H1 (cell line): ENCODE data around the gene RNF41. TPM values are rescaled to one million over a fixed set of nuclear protein-coding genes. Genes with fewer than 3 reads are reported as not detected.

Experiments used
- CHD7 ChIP-seq: fragments of 300-600 bp; sonication (generic); IDR thresholded peaks from 2 replicates; pipeline ENCODE4 v1.7.1; 2012; ENCODE audit warnings: low read length, moderate library complexity, mild to moderate bottlenecking, inconsistent platforms; ENCODE audit not compliant: insufficient replicate concordance
- HDAC2 ChIP-seq, 2 experiments: fragments of 300-600 bp in 1 of 2; sonication (generic) in 1 of 2; IDR thresholded peaks; 2 replicates each; pipeline ENCODE4 v1.6.1; 2011 to 2012; ENCODE audit warnings: low read depth in 2 of 2, low read length in 2 of 2, mild to moderate bottlenecking in 2 of 2, moderate library complexity in 2 of 2, borderline replicate concordance in 1 of 2, inconsistent platforms in 1 of 2
- HDAC6 ChIP-seq: IDR thresholded peaks from one replicate; pipeline ENCODE4 v1.7.1; 2012; ENCODE audit warnings: low read depth, mild to moderate bottlenecking, inconsistent platforms, low read length, moderate library complexity
- PHF8 ChIP-seq: fragments of 200-600 bp; sonication (generic); conservative IDR thresholded peaks from 2 replicates; pipeline ENCODE4 v1.7.1; 2012; ENCODE audit warnings: low read depth, mild to moderate bottlenecking, inconsistent platforms, low read length, moderate library complexity
- POLR2A ChIP-seq, 2 experiments: IDR thresholded peaks; 1 replicate in 1 of 2; 2 replicates in 1 of 2; pipeline ENCODE4 v1.6.1; 2011; ENCODE audit warnings: low read depth in 2 of 2, low read length in 2 of 2, mild to moderate bottlenecking in 2 of 2; ENCODE audit errors: control extremely low read depth in 1 of 2
- RFX5 ChIP-seq: IDR thresholded peaks from 2 replicates; pipeline ENCODE4 v1.6.1; 2011; ENCODE audit warnings: low read depth, low read length, improper control_type of control experiment, borderline replicate concordance
- RXRA ChIP-seq: IDR thresholded peaks from 2 replicates; pipeline ENCODE4 v1.6.1; 2011; ENCODE audit warnings: low read depth, mild to moderate bottlenecking, low read length, moderate library complexity; ENCODE audit not compliant: insufficient read depth
- SAP30 ChIP-seq: fragments of 300-600 bp; sonication (generic); IDR thresholded peaks from 2 replicates; pipeline ENCODE4 v1.7.1; 2012; ENCODE audit warnings: low read length, moderate library complexity, mild to moderate bottlenecking, inconsistent platforms; ENCODE audit not compliant: insufficient read depth, insufficient replicate concordance
- SP1 ChIP-seq: IDR thresholded peaks from 2 replicates; pipeline ENCODE4 v1.6.1; 2011; ENCODE audit warnings: low read depth, low read length
- TCF12 ChIP-seq: IDR thresholded peaks from 2 replicates; pipeline ENCODE4 v1.6.1; 2011; ENCODE audit warnings: low read depth, mild to moderate bottlenecking, low read length
- polyA plus RNA-seq, 7 experiments: library from polyadenylated mRNA; depleted of rRNA in 3 of 7; stranded (reverse) in 5 of 7; unstranded in 2 of 7; fragments of >200 nt in 5 of 7; fragments of 200-250 nt in 2 of 7; gene quantifications; 1 replicate in 5 of 7; 2 replicates in 1 of 7; 4 replicates in 1 of 7; pipeline versions ENCODE4 v1.2.1 to v1.2.3, GENCODE V29; 2011 to 2013; ENCODE audit warnings: missing spikeins in 2 of 7, mixed read lengths in 2 of 7
- total RNA-seq: library from RNA; stranded (reverse); fragmentation: NEBNext Ultra II Directional; extraction: Animal tissue kit (Norgen Biotek cat#: 25700); gene quantifications from 2 replicates; pipeline ENCODE4 v1.2.1, GENCODE V29; 2021

The RNF41 gene
- total and polyA plus RNA-seq, 2 of the 8 experiments (the other 6 are each of a cell fraction or from before 2014, with no cell fraction given) = 55.5 to 98.6 TPM

GRCh38 chr12:56221757-56222530 lies at the start of gene RNF41 (continued):
- TF ChIP-seq CHD7 (no peak), RFX5 (no peak), RXRA (no peak), PHF8 (peak; percentile 64), POLR2A (IDR thresholded peaks at IDR 0.05; ENCODE audit: control extremely low read depth in 1 of 2, low read depth in 2 of 2, low read length in 2 of 2) (peak; percentile 65 to 88), SP1 (peak; percentile 64; the same call in 1 of the 2 replicates), TCF12 (no peak), HDAC2 (IDR thresholded peaks at IDR 0.05; ENCODE audit: borderline replicate concordance in 1 of 2, low read depth in 2 of 2, low read length in 2 of 2) (0 out of 4 replicates have a peak, but pooled peaks of 1 of the 2 experiments have one; percentile 48), HDAC6 (no peak), SAP30 (peak; percentile 70)
